ENCODE results near the gene ECT2L. TPM values are rescaled to one million over a fixed set of nuclear protein-coding genes. Genes with fewer than 3 reads are reported as not detected.

Gene ECT2L, protein sequence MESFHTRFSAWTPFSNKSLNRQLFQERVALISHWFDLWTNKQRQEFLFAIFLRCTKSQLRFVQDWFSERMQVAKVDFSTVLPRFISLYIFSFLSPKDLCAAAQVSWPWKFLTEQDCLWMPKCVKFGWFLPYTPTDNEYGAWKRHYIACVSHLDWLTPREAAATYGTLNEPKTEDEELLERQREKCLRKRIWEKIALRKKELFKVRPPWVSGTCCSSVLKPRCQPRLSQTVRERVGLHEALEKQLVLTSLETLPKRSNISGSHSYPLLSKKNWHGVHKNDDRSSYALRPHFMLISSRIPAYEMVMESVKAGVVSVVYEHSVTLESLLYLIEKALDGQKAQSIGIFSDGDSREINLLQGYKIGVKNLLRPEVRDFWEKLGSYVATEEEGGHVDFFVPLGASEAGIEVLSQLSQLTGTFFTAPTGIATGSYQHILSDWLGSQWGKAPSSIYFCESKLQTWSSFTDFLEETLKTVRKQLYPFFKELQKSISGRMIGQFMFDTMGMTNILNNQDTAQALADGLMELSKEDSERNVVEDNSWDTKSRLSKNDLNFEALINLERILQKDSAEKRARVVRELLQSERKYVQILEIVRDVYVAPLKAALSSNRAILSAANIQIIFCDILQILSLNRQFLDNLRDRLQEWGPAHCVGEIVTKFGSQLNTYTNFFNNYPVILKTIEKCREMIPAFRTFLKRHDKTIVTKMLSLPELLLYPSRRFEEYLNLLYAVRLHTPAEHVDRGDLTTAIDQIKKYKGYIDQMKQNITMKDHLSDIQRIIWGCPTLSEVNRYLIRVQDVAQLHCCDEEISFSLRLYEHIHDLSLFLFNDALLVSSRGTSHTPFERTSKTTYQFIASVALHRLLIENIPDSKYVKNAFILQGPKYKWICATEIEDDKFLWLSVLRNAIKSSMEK
- total RNA-seq, result not detected

DNA sequence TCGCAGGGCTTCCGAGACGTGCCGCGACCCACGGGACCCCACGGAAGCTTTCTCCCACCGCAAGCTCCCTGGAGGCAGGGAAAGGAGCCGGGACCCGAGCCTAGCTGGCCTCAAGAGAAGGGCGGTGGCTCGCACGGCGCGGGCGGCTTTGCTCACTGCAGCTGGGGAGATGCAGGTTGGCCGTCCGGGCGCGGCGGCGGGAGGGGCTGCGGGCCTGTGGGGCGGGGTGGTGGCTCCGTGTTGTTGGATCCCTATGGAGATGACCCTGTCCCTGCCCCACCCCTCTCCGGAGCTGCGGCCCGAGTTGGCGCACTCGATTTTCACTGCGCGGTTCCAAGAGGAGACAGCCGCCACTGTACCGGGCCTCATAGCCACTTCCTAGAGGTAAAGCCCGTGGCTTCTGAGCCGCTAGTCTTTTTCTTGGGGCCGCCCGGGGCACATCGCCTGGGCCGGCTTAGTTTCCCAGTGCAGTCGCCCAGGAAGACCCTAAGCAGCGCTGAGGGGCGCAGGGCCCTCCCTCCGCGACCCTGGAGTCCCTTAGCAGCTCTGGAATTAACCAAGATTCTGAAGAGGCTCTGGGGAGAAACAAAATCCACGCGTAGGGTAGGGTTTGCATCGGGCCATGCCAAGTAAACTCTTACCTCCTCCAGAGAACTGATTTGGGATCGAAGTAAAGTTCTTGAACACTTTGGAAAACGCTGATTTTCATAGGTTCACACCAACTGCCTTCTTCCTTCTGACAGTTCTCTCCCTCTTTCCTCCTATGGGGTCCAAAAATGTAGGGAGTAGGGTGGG lies at the start of gene ECT2L:
TSS of gene ECT2L (plus strand) at position 279 of the 795 bp plus-strand sequence. CDS start 17,188 bp downstream, outside the sequence.

DNA sequence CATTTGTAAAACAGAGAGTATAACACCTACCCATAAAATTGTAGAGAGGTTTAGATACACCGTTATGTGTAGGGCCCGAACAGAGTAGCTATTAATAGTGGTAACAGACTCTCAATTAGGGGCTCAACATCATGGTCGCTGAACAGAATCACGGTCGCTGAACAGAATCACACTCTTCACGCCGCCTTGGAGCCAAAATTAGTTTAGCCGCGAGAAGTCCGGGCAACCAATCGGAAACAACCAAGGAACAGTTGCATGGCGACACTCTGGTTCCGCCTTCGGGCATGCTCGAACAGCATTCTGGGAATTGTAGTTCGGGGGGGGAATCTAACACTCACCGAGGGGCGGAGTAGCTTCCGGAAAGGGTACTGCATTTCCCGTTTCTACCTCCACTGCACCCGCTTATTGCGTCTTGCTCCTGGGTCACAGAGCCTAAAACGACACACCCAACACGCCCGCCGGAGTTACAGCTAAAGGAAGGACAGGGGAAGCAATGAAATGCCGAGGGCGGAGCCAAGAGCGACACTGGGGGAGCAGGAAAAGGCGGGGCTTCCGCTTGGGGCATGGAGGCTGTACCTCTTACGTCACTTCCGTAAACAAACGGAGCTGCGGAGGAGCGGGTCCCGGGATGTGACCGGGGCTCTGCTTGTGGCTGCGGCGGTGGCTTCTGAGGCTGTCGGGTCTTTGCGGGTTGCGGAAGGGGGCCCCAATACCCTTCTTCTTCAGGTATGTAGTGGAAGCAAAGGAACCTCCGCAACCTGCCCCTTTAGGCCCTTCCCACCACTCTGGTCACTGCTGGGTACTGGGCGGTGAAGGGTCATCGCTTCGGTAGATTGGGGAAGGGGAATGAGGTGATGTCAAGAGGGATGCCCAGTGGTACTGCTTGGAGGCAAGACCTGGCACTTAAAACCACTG lies 22.5 kb upstream of the ECT2L start, which contains the start of gene CCDC28A:
TSS of gene CCDC28A (plus strand) at position 593 of the 915 bp plus-strand sequence. CDS start 2,352 bp downstream, outside the sequence.

Other genes starting within 250 kb of the ECT2L start
- gene CCDC28A, start 22.3 kb upstream of the ECT2L start, total RNA-seq, result 10 to 100 TPM; 25.7 to 27.5 TPM
- 10 to 100 TPM; 37.8 to 38.1 TPM for gene REPS1, start 192.2 kb downstream of the ECT2L start, total RNA-seq
- 100 to 1,000 TPM; 146 to 147 TPM for gene ABRACL, start 232.7 kb downstream of the ECT2L start, total RNA-seq